ENCODE results near the gene ALG12. TPM values are rescaled to one million over a fixed set of nuclear protein-coding genes. Genes with fewer than 3 reads are reported as not detected.

The ALG12 gene
- total RNA-seq, 1 experiment from 2014 or later, result 18.6 TPM

DNA sequence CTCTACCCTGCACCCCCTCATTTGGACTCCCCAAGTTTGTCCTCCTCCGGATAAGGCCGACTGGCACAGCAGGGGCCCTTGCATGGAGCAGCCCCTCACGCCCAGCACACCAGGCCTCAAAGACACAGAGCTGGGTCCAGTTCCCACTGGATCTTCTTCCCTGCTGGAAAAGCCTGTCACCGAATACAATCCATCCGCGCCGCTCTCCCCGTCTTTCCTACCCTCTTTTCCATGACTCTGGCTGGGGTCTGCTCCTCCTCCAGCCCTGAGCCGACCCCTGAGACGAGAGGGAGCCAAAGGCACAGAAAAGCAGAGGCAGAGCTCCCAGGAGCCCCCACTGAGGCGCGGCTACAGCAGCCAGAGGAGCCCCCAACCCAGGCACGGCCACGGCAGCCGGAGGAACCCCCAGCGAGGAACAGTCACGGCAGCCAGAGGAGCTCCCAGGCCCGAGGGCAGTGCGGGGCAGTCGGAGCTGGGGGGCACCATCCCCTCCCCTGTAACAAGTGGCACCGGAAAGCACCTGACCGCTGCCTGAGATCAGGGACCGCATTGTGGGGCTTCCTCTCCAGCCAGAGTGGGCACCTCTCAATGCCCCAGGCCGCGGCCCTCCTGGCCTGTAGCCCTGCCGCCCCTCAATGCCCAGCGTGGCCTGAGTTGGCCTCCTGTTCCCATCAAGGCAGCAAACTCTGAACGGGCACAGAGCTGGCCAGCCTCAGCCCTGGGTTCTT lies 12.0 kb downstream of the ALG12 start:
- TF ChIP-seq, protein P1, sequence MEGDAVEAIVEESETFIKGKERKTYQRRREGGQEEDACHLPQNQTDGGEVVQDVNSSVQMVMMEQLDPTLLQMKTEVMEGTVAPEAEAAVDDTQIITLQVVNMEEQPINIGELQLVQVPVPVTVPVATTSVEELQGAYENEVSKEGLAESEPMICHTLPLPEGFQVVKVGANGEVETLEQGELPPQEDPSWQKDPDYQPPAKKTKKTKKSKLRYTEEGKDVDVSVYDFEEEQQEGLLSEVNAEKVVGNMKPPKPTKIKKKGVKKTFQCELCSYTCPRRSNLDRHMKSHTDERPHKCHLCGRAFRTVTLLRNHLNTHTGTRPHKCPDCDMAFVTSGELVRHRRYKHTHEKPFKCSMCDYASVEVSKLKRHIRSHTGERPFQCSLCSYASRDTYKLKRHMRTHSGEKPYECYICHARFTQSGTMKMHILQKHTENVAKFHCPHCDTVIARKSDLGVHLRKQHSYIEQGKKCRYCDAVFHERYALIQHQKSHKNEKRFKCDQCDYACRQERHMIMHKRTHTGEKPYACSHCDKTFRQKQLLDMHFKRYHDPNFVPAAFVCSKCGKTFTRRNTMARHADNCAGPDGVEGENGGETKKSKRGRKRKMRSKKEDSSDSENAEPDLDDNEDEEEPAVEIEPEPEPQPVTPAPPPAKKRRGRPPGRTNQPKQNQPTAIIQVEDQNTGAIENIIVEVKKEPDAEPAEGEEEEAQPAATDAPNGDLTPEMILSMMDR (conservative IDR thresholded peaks at IDR 0.05; ENCODE audit: low read depth, low read length), result no peak
- no peak for TF ChIP-seq EZH2 (IDR thresholded peaks at IDR 0.05; ENCODE audit: borderline replicate concordance, low read depth, low read length, poor library complexity, severe bottlenecking)
- no peak for DNase-seq (ENCODE audit: low spot score)
- Histone ChIP-seq H3K27me3 (replicated peaks; ENCODE audit: insufficient read depth, low read depth, low read length, poor library complexity) (no peaks in the 10 kb centered on the region), H3K4me3 (ENCODE audit: low read depth, low read length, poor library complexity, severe bottlenecking) (no peak overlapping the region), H3K4me1 (ENCODE audit: insufficient read depth, low read length, poor library complexity, severe bottlenecking) (no peaks in the 10 kb centered on the region), H3K9me3 (ENCODE audit: low read depth, low read length, poor library complexity, severe bottlenecking) (no peaks in the 10 kb centered on the region), H3K36me3 (ENCODE audit: insufficient read depth, low read length, poor library complexity, severe bottlenecking) (peaks cover 46% of the 10 kb centered on the region), H3K27ac (ENCODE audit: low read depth, low read length, poor library complexity, severe bottlenecking) (no peak overlapping the region)
- CTCF ChIA-PET, result no interaction called here
- POLR2A ChIA-PET (ENCODE audit: low non-redundant PET), result no interaction called here
- BruUV-seq (replicated peaks), result no TSS peak
- intact Hi-C loops (cut with micrococcal nuclease; ENCODE audit: unreplicated experiment), result no loop called here

DNA sequence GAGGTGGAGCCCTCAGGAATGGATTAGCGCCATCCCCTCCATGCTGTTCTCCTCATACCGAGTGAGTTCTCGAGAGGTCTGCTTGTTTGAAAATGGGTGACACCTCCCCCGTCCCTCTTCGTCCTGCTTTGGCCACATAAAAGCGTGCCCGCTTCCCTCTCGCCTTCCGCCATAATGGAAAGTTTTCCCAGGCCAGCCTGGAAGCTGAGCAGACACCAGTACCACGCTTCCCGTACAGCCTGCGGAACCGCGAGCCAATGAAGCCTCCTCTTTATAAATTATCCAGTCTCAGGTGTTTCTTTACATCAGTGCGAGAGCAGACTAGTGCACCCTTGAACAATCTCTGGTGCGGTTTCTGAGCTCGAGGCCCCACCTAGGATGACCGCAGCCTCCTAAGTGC lies 12.8 kb downstream of the ALG12 start:
- no peaks in the 10 kb centered on the region for H3K9me3 ChIP-seq (ENCODE audit: low read depth, low read length, poor library complexity, severe bottlenecking)
- H3K36me3 ChIP-seq (ENCODE audit: insufficient read depth, low read length, poor library complexity, severe bottlenecking), result peaks cover 46% of the 10 kb centered on the region
- intact Hi-C loops (cut with micrococcal nuclease; ENCODE audit: unreplicated experiment), result no loop called here
- ChIA-PET CTCF (no interaction called here), POLR2A (ENCODE audit: low non-redundant PET) (no interaction called here)
- no peak for TF ChIP-seq EZH2 (IDR thresholded peaks at IDR 0.05; ENCODE audit: borderline replicate concordance, low read depth, low read length, poor library complexity, severe bottlenecking)
- TF ChIP-seq, protein P1 (conservative IDR thresholded peaks at IDR 0.05; ENCODE audit: low read depth, low read length), result no peak
- no TSS peak for BruUV-seq (replicated peaks)
- no peak overlapping the region for H3K4me3 ChIP-seq (ENCODE audit: low read depth, low read length, poor library complexity, severe bottlenecking)
- no peaks in the 10 kb centered on the region for H3K4me1 ChIP-seq (ENCODE audit: insufficient read depth, low read length, poor library complexity, severe bottlenecking)
- no peak overlapping the region for H3K27ac ChIP-seq (ENCODE audit: low read depth, low read length, poor library complexity, severe bottlenecking)
- DNase-seq (ENCODE audit: low spot score), result no peak
- no peaks in the 10 kb centered on the region for H3K27me3 ChIP-seq (replicated peaks; ENCODE audit: insufficient read depth, low read depth, low read length, poor library complexity)

DNA sequence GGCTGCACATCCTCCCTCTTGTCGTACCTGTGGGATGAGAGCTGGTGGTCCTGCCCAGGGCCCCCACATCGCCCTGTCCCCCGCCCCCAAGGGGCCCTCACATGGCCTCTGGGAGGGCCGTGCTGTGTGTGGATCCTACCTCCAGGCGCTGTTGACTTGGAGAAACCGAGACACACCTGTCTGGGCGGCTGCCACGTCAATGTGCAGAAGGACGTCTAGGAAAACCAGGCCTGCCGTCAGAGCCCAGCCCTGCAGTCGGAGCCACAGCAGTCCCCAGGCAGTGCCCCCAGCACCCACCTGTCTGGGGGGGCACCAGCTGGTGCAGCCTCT lies 14.2 kb downstream of the ALG12 start:
- intact Hi-C loops (cut with micrococcal nuclease; ENCODE audit: unreplicated experiment), result no loop called here
- no peak for DNase-seq (ENCODE audit: low spot score)
- TSS peak; percentile 9 for BruUV-seq (replicated peaks)
- CTCF ChIA-PET, result no interaction called here
- Histone ChIP-seq H3K36me3 (ENCODE audit: insufficient read depth, low read length, poor library complexity, severe bottlenecking) (peaks cover 44% of the 10 kb centered on the region), H3K9me3 (ENCODE audit: low read depth, low read length, poor library complexity, severe bottlenecking) (no peaks in the 10 kb centered on the region), H3K27me3 (replicated peaks; ENCODE audit: insufficient read depth, low read depth, low read length, poor library complexity) (no peaks in the 10 kb centered on the region), H3K4me3 (ENCODE audit: low read depth, low read length, poor library complexity, severe bottlenecking) (no peak overlapping the region), H3K27ac (ENCODE audit: low read depth, low read length, poor library complexity, severe bottlenecking) (no peak overlapping the region), H3K4me1 (ENCODE audit: insufficient read depth, low read length, poor library complexity, severe bottlenecking) (no peaks in the 10 kb centered on the region)
- TF ChIP-seq, protein P1 (conservative IDR thresholded peaks at IDR 0.05; ENCODE audit: low read depth, low read length), result no peak
- no peak for TF ChIP-seq EZH2 (IDR thresholded peaks at IDR 0.05; ENCODE audit: borderline replicate concordance, low read depth, low read length, poor library complexity, severe bottlenecking)
- POLR2A ChIA-PET (ENCODE audit: low non-redundant PET), result no interaction called here
